8988T (cell line): Measurements from ENCODE around the gene UHRF1.
"Not testable (repeated sequence)": the region's sequence is repeated elsewhere in the genome, so short reads cannot be mapped to it uniquely, and the experiment has no call there.

Experiments used
- DNase-seq: peaks from one replicate; pipeline ENCODE4 v3.0.0; 2011

The UHRF1 gene

GRCh38 chr19:4939466-4939865, 30.2 kb downstream of the UHRF1 start:
- DNase-seq: no peak

DNA sequence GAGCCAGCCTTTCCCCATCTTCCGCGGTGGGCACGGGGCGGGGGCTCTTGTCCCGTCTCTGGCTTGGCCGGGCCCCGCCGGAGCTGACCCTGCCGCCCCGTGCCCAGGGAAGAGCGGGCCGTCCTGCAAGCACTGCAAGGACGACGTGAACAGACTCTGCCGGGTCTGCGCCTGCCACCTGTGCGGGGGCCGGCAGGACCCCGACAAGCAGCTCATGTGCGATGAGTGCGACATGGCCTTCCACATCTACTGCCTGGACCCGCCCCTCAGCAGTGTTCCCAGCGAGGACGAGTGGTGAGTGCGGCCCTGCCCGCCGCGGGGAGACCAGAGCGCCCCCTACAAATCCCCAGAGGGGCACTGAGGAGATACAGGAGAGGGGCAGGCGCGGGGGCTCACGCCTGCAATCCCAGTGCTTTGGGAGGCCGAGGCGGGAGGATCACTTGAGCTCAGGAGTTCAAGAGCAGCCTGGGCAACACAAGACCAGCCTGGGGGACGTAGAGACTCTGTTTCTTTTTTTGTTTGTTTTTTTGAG, 32.4 kb downstream of the UHRF1 start:
- not testable (repeated sequence) for DNase-seq

GRCh38 chr19:4950650-4951049, 41.3 kb downstream of the UHRF1 start:
- not testable (repeated sequence) for DNase-seq

DNA sequence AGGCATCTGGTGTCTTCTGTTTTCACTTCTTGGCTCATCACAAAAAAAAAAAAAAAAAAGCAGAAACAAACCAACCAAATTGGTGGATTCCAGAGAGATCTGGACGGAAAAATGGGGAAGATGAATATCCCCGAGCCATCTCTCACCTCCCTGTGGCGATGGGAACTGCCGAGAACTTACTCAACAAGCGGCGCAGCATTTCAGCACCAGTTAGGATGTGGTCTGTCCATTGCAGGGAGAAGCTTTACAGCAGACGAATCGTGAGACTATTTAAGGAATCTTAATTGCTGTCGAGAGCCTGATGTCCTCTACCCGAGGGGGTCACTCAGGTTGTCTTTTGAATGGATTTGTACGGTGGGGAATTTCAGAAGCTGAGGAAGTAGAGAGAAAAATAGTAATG, 42.4 kb downstream of the UHRF1 start:
- no peak for DNase-seq

GRCh38 chr19:4952945-4953344, 43.6 kb downstream of the UHRF1 start:
- no peak for DNase-seq

- DNase-seq: not testable (repeated sequence)
These were observed 45.2 kb downstream of the UHRF1 start for GRCh38 chr19:4954320-4955149.

DNA sequence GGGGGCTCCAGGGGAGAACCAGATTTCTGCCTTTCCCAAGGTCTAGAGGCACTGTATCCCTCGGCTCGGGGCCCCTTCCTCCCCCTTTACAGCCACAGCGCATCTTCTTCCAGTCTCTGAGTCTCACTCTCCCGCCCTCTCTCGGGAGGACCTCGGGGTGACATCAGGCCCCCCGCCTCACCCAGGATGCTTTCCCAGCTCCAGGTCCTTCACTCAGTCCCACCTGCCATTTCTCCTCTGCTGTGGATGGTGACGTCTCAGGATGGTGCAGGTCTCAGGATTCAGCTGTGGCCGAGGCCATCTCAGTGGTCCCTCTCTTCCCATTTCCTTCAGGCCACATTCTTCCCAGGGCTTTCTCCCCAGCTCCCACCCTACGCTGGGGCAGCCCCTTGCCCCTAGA, 46.0 kb downstream of the UHRF1 start:
- no peak for DNase-seq

- no peak for DNase-seq
These were observed 48.7 kb downstream of the UHRF1 start for GRCh38 chr19:4957981-4958380.

GRCh38 chr19:4962085-4962619, 52.9 kb downstream of the UHRF1 start:
- DNase-seq: no peak

DNA sequence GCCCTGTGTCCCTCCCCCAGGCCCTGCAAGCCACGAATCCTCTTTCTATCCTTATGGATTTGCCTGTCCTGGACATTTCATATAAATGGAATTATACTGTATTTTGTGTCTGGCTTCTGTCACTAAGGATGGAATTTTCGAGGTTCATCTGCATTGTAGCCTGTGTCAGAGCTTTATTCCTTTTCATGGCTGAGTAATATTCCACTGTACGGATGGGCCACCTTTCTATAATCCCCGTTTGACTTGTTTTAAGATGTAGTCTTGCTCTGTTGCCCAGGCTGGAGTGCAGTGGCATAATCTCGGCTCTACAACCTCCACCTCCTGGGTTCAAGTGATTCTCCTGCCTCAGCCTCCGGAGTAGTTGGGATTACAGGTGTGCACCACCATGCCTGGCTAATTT, 55.8 kb downstream of the UHRF1 start:
- DNase-seq: no peak

- DNase-seq: no peak
These were observed 57.3 kb downstream of the UHRF1 start for GRCh38 chr19:4966591-4966990.

- DNase-seq: no peak
These were observed 58.6 kb downstream of the UHRF1 start for GRCh38 chr19:4967738-4968461.

DNA sequence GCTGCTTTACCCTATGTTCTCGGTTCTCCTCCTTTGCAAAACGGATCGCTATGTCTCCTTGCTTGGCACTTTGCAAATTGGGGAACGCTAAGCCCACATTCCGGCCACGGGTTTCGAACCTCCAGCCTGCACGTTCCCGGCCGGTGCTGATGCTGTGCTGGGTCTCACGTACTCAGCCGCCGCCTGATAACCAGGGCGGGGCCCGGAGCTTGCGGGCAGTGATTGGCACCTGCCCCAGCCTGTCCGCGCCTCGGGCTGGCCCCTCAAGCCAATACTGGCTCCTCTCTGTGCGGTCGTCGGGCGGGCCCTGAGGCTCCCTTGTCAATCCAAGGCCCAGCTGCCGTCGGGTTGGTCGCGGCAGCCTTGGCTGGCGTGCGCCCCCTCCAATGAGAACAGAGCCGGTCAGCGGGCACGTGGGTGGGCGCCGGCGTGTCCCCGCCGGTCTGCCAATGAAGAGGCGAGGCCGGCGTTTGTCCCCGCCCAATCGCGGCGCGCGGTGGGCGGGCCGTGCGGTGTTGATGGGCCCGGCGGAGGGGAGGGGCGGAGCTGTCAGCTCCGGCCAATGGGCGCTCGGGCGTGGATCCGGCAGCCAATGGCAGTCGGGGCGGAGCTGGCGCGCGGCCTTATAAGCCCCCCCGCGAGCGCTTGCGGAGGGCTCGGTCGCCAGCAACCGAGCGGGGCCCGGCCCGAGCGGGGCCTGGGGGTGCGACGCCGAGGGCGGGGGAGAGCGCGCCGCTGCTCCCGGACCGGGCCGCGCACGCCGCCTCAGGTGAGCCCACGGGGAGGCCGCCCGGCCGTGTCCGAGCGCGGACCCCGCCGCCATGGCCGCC, 59.4 kb downstream of the UHRF1 start, which contains the start of gene KDM4B:
KDM4B (plus strand) TSS at position 652 of the 830 bp plus-strand sequence. CDS start 63,778 bp downstream, outside the sequence.
- DNase-seq: peak; percentile 94

- DNase-seq: no peak
These were observed 60.0 kb downstream of the UHRF1 start for GRCh38 chr19:4969292-4969771.

DNA sequence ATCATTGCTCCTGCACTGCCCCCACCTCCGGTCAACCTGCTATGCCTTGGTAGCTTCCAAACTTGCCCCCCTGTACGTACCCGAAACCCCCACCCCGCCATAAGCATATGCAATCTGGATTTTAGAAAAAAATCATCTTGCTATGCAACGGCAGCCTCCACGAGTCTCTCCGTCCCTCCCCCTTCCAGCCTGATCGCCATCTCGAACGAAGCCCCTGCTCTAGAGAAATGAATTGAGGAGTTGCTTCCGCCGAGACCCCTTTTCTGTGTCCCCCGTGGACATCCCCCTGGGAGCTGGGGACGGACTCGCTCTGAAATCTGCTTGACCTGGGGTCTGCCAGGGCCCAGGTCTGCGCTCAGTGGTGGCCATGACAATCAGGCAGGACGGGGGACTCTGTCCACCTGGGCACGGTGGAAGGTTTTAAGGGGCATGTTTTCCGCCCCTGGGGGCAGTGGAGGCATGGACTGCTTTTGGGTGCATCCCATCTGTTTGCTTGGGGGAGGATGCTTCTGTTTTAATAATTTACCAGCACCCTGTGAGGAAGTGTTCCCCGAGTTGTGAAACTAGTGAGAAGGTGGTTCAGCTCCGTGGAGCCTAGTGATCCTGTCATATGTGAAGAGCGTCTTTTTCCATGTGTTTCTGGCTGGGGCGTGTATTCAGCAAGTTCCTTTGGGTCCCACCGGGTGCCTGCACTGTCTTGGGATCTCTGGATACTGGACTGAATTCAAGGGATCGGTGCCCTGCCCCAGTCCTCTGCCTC, 60.7 kb downstream of the UHRF1 start:
- DNase-seq: no peak

GRCh38 chr19:4970558-4971423, 61.5 kb downstream of the UHRF1 start:
- no peak for DNase-seq

- peak; percentile 61 for DNase-seq
These were observed 62.1 kb downstream of the UHRF1 start for GRCh38 chr19:4971424-4971793.

DNA sequence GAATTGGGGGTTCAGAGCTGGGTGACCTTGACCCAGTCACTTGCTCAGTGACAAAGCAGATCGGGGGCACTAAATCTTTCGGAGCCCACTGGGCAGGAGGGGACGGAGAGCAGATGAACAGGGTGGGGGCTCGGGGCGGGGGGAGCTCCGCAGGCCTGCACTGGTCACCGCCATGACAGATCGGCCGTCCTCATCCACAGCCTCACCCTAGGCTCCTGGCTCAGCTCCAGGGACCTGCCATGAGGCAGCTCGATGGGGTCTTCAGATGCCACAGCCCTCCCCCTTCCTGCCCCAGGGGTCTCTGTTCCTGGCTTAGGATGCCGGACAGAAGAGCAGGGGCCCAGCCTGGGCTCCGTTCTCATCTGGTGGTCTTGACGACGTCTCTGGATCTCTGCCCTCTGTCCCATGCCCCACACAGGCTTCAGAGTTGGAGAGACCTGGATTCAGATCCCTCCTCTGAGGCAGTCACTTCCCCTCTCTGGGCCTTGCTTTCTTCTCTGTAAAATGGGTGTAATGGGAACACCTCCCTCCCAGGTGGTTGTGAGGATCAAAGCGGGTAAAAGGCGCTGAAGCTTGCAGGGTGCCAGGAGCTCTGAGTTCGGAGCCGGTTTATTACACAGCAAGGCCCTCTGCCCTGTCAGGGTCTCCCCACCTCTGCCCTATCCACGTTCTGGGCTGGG, 62.7 kb downstream of the UHRF1 start:
- no peak for DNase-seq

- DNase-seq: no peak
These were observed 63.4 kb downstream of the UHRF1 start for GRCh38 chr19:4972509-4973230.
